Neural cell (in vitro differentiated cells): ENCODE measurements around the gene ANXA2.

Experiments
- POLR2AphosphoS5 ChIP-seq: IDR thresholded peaks from 2 replicates; pipeline ENCODE4 v1.6.1; 2012
- TF ChIP-seq, protein P1 (sequence below): fragments of 450-650 bp; IDR thresholded peaks from 2 replicates; pipeline ENCODE4 v1.5.1; 2014; ENCODE audit warnings: antibody characterized with exemption, mild to moderate bottlenecking, moderate library complexity; ENCODE audit not compliant: poor library complexity, severe bottlenecking

DNA sequence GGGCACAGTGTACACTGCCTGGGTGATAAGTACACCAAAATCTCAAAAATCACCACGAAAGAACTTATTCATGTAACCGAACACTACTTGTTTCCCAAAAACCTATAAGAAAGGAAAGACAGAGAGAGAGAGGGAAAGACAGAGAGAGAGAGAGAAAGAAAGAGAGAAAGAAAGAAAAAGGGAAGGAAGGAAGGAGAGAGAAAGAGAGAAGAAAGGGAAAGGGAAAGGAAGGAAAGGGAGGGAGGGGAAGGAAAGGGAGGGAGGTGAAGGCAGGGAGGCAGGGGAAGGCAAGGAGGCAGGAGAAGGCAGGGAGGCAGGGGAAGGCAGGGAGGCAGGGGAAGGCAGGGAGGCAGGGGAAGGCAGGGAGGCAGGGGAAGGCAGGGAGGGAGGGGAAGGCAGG is 48.2 kb downstream of the ANXA2 start:
- TF ChIP-seq, protein P1, sequence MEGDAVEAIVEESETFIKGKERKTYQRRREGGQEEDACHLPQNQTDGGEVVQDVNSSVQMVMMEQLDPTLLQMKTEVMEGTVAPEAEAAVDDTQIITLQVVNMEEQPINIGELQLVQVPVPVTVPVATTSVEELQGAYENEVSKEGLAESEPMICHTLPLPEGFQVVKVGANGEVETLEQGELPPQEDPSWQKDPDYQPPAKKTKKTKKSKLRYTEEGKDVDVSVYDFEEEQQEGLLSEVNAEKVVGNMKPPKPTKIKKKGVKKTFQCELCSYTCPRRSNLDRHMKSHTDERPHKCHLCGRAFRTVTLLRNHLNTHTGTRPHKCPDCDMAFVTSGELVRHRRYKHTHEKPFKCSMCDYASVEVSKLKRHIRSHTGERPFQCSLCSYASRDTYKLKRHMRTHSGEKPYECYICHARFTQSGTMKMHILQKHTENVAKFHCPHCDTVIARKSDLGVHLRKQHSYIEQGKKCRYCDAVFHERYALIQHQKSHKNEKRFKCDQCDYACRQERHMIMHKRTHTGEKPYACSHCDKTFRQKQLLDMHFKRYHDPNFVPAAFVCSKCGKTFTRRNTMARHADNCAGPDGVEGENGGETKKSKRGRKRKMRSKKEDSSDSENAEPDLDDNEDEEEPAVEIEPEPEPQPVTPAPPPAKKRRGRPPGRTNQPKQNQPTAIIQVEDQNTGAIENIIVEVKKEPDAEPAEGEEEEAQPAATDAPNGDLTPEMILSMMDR = no peak
- TF ChIP-seq POLR2AphosphoS5 = no peak
